Bone marrow (tissue), 2 donors: ENCODE results near the gene NUDT13.
"Not testable (repeated sequence)": the region's sequence is repeated elsewhere in the genome, so short reads cannot be mapped to it uniquely, and the experiment has no call there.

Experiments used
- DNase-seq, 2 donors: peaks; one replicate each; lab custom pipeline; 2025; lab: John Stamatoyannopoulos, UW

The NUDT13 gene

DNA sequence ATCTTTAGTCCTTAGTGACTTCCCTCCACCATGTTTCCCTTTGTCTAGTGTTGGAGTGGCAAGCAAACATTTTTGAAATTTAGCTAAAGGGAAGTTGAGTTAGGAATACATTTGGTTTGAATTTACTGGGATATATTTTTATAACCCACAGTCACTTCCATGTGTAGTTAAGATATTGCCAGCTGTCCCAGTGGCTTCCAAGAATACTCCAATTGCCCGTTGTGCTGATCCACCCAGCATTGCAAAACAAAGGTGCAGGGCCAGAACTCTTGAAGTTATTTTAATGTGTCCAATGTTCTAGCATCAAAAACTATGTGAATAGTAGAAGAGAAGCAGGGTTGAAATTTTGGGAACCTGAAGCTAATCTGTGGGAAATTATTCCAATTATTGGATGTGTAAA, 11.1 kb upstream of the NUDT13 start:
- no peak for DNase-seq

- no peak for DNase-seq
Observed at GRCh38 chr10:73106301-73106700, 4.0 kb upstream of the NUDT13 start.

DNA sequence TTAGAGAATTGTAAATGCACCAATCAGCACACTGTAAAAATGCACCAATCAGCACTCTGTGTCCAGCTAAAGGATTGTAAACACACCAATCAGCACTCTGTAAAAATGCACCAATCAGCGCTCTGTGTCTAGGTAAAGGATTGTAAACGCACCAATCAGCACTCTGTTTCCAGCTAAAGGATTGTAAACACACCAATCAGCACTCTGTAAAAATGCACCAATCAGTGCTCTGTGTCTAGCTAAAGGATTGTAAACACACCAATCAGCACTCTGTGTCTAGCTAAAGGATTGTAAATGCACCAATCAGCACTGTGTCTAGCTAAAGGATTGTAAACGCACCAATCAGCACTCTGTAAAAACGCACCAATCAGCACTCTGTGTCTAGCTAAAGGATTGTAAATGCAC, 1.0 kb upstream of the NUDT13 start:
- not testable (repeated sequence) for DNase-seq

DNA sequence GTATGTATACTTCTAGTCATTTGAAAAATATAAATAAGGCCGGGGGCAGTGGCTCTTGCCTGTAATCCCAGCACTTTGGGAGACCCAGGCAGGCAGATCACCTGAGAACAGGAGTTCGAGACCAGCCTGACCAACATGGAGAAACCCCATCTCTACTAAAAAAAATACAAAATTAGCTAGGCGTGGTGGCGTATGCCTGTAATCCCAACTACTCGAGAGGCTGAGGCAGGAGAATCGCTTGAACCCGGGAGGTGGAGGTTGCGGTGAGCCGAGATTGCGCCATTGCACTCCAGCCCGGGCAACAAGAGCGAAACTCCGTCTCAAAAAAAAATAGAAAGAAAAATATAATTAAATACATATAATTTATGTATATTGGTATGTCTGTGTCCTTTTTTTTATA, 1.8 kb downstream of the NUDT13 start:
- not testable (repeated sequence) for DNase-seq

GRCh38 chr10:73113551-73113950, 3.3 kb downstream of the NUDT13 start:
- no peak for DNase-seq

- DNase-seq = no peak
Observed at GRCh38 chr10:73116017-73116416, 5.8 kb downstream of the NUDT13 start.

DNA sequence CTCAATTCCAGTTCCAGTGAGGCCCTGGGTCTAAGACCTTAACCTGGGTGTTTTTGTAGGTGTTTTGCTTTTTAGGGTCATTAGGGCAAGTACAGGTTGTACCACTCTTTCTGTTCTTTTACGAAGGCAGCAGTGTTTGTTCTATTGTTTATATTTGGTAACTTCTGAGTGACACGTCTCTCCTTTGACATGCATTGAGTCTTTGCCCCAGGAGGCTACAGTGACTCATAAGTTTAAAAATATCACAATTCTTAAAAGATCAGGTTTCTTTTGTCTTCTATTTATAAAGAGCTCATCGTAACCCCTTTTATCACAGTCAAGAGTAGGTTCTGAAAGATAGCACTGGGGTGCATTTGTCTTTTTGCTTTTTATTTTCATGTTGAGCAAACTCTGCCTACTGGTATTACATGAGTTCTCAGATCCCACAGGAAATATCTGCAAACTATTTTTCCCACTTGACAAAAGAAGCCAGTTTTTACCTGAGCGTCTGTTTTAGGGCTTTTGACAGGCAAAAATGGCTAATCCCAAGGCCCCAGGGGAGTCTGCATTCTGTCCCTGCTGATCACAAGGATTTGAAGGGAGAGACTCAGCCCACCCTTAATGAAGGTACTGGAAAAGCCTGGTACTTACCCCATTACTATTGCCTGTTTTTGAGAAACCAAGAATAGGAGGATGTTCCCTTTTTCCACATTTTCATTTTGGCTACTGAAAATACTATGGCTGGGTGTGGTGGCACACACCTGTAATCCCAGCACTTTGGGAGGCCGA, 7.9 kb downstream of the NUDT13 start:
- DNase-seq = peak in 1 of 2 donors; percentile 11

DNA sequence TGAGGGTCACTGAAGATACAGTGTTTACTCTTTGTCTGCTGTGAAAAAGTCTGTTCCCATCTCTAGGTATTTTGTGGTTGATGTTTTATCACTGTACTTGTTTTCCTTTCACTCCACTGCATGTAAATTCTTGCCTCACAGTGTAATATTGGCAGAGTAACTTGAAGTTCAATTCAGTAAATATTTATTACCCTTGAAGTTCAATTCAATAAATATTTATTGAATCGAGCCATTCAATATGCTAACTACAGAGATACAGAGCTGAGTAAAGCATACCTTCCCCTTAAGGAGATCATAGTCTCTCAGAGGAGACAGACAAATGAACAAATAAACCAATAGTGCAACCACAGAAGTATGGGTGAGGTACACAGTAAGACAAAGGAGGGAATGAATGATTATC, 9.2 kb downstream of the NUDT13 start:
- no peak for DNase-seq

DNA sequence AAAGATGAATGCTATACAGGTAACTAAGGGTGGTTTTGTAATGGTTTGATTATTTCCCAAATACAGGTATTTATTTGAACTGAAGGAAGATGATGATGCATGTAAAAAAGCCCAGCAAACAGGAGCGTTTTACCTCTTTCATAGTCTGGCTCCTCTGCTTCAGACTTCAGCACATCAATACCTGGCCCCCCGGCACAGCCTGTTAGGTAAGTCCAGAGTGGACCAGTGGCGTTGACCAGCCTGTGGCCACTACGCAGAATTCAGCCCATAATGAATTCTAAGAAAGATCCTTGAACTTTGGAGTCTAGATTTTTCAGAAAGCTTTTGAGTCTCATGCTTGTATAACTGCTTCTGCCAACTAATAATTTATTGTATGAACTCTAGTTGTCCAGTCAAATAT, 9.7 kb downstream of the NUDT13 start:
- DNase-seq = no peak

DNA sequence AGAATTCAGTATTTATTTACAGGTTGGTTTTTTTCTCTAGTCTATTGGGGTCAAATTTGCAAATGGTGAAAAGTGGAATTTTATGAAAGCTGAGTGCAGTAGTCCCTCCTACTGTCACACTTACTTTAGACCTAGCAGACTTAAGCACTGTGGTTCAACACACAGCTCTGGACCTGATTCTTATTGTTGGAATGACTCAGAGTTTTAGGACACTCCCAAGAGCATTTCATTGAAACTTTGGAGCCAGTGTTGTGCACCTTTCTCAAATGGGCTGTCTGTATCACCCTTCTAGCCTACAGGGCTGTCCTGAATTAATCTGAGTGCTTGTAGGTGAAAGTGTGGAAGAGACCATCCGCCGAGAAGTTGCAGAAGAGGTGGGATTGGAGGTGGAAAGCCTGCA, 16.1 kb downstream of the NUDT13 start:
- DNase-seq = no peak

GRCh38 chr10:73131301-73131700, 21.0 kb downstream of the NUDT13 start:
- DNase-seq = no peak

GRCh38 chr10:73131913-73132686, 21.8 kb downstream of the NUDT13 start:
- DNase-seq = no peak

DNA sequence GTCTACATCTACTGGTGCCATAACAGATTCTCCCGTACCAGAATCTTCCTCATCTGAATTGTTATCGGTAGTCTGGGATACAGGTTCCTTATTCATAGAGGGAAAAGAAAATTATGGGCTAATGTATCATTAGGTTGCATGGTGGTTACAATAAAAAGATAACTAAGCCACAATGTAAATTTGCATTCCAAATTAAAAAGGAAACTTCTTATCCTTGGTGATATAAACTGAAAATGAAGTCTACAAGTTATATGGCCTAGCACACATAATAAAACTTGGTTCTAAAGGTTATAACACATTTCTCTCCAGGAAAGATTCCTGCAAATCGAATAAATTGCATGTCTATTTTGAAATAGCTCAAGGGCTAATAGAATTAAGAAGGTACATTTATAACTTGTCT, 24.5 kb downstream of the NUDT13 start:
- no peak for DNase-seq

DNA sequence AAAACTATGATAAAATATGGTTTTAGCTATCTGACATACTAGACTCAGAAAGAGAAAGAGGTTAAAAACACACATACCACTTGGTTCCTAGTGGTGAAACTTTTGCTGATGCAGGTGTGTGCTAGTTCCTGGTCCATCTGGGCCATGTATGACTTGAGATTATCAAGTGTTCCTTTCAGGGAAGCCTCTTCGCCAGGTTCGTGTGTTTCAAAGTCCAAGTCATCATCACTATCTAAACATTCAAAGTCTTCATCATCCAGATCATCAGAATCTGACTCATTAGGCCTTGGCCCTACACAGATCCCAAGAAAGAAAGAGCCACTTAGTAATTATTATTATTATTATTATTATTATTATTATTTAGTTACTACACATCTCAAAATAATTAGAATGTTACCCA, 26.4 kb downstream of the NUDT13 start:
- DNase-seq = no peak

GRCh38 chr10:73139251-73139650, 29.0 kb downstream of the NUDT13 start:
- no peak for DNase-seq

- no peak for DNase-seq
Observed at GRCh38 chr10:73141603-73142002, 31.3 kb downstream of the NUDT13 start.

DNA sequence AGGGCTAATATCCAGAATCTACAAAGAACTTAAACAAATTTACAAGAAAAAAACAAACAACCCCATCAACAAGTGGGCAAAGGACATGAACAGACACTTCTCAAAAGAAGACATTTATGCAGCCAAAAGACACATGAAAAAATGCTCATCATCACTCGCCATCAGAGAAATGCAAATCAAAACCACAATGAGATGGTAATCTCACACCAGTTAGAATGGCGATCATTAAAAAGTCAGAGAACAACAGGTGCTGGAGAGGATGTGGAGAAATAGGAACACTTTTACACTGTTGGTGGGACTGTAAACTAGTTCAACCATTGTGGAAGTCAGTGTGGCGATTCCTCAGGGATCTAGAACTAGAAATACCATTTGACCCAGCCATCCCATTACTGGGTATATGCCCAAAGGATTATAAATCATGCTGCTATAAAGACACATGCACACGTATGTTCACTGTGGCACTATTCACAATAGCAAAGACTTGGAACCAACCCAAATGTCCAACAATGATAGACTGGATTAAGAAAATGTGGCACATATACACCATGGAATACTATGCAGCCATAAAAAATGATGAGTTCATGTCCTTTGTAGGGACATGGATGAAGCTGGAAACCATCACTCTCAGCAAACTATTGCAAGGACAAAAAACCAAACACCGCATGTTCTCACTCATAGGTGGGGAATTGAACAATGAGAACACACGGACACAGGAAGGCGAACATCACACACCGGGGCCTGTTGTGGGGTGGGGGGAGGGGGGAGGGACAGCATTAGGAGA, 40.6 kb downstream of the NUDT13 start:
- not testable (repeated sequence) for DNase-seq

GRCh38 chr10:73152009-73152408, 41.8 kb downstream of the NUDT13 start:
- DNase-seq = no peak

DNA sequence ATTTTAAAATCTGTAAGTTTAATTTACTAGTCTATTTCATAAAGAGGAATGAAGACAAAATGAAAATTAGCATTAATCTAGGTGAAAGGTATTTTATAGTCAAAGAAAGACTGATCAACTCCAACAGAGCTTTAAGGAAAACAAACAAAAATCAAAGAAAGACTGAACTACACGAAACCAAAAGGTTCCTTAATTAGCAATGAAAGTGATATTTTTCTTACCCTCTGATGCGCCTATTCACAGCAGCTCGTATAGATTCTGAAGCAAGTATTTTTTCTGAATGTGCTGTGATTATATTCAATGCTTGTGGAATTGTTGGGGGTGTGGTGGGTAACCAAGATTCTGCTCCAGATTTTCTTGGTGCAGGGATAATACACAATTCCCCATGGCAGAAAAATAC, 45.8 kb downstream of the NUDT13 start:
- DNase-seq = no peak

GRCh38 chr10:73159038-73159648, 48.9 kb downstream of the NUDT13 start:
- peak in 1 of 2 donors; percentile 59 for DNase-seq

- DNase-seq = no peak
Observed at GRCh38 chr10:73161079-73161478, 50.8 kb downstream of the NUDT13 start.

GRCh38 chr10:73161662-73162061, 51.4 kb downstream of the NUDT13 start:
- no peak for DNase-seq
